Erythroblast (primary cell): ENCODE results near the gene CLBA1.

Source experiments
- GATA1 ChIP-seq: IDR thresholded peaks from 2 replicates; pipeline ENCODE4 v1.6.1; 2011; ENCODE audit warnings: low read depth, mild to moderate bottlenecking, control low read depth, low read length, moderate library complexity
- POLR2A ChIP-seq: IDR thresholded peaks from 2 replicates; pipeline ENCODE4 v1.6.1; 2011; ENCODE audit warnings: mild to moderate bottlenecking, low read length

GRCh38 chr14:104991896-104992230 lies 6.3 kb downstream of the CLBA1 start:
- TF ChIP-seq POLR2A, result no peak
- TF ChIP-seq GATA1, result no peak
